K562 (cell line): Measurements from ENCODE around the gene SPIN1. TPM values are rescaled to one million over a fixed set of nuclear protein-coding genes. Genes with fewer than 3 reads are reported as not detected.

Source experiments
- ATAC-seq: fragments of 200-7000 bp; cut with Tn5 transposase; 3 replicates; pipeline ENCODE4 v1.9.1; 2020; ENCODE audit warnings: moderate library complexity
- BruUV-seq: library from RNA; stranded (reverse); fragments of 400-500 nt; replicated peaks from 2 replicates; lab custom pipeline; 2021; lab: Mats Ljungman, UMichigan
- CTCF ChIA-PET: fragments of 300-600 bp; formaldehyde crosslinking; extraction: SDS; loops from one replicate; lab custom pipeline; 2021; ENCODE audit warnings: low intra/inter-chr PET ratio; lab: Yijun Ruan, JAX
- POLR2A ChIA-PET: fragments of 300-600, 350-650 bp; sonication (Branson Sonifier 250); formaldehyde crosslinking; extraction: SDS; loops from one replicate; lab custom pipeline; 2021; ENCODE audit warnings: antibody characterized with exemption, inconsistent platforms; lab: Yijun Ruan, JAX
- DNase-seq, 4 experiments: peaks; one replicate each; pipeline versions ENCODE4 v3.0.0 to v3.0.0-alpha.2; 2011 to 2018; ENCODE audit warnings: low spot score in 3 of 4, mixed read lengths in 3 of 4; ENCODE audit errors: extremely low read depth in 1 of 4
- FAIRE-seq: peaks from 2 replicates; lab custom pipeline; 2011; peaks lifted over from hg19 to GRCh38; lab: Jason Lieb, UNC
- H2AFZ ChIP-seq: 2 replicates; pipeline ENCODE4 v1.6.0; 2011; ENCODE audit warnings: low read depth, low read length, control low read depth, inconsistent platforms
- H3K27ac ChIP-seq: fragments of 200-600 bp; 3 replicates; pipeline ENCODE4 v1.8.0; 2011; ENCODE audit warnings: low read depth, mild to moderate bottlenecking, control low read depth, inconsistent platforms, low read length, moderate library complexity, mixed read lengths; ENCODE audit errors: extremely low read depth
- H3K27me3 ChIP-seq, 2 experiments: fragments of 300-600 bp in 1 of 2; 2 replicates in 1 of 2; 3 replicates in 1 of 2; pipeline versions ENCODE4 v1.6.0 to v1.8.0; 2011; ENCODE audit warnings: inconsistent platforms in 2 of 2, low read length in 2 of 2, mild to moderate bottlenecking in 1 of 2, mixed read lengths in 1 of 2, moderate library complexity in 1 of 2; ENCODE audit not compliant: control insufficient read depth in 2 of 2, insufficient read depth in 2 of 2
- H3K36me3 ChIP-seq: fragments of 300-600 bp; 3 replicates; pipeline ENCODE4 v1.8.0; 2011; ENCODE audit warnings: mild to moderate bottlenecking, low read length, inconsistent platforms; ENCODE audit not compliant: control insufficient read depth, insufficient read depth
- H3K4me1 ChIP-seq, 2 experiments: fragments of 200-600 bp in 1 of 2; replicated peaks in 1 of 2; 2 replicates in 1 of 2; 3 replicates in 1 of 2; pipeline versions ENCODE4 v1.5.1 to v1.8.0; 2011; ENCODE audit warnings: inconsistent platforms in 2 of 2, low read length in 2 of 2, mild to moderate bottlenecking in 1 of 2, mixed read lengths in 1 of 2, moderate library complexity in 1 of 2; ENCODE audit not compliant: control insufficient read depth in 2 of 2, insufficient read depth in 2 of 2
- H3K4me2 ChIP-seq: 2 replicates; pipeline ENCODE4 v1.6.1; 2011; ENCODE audit warnings: low read length, control low read depth, inconsistent platforms, mixed read lengths; ENCODE audit not compliant: insufficient read depth
- H3K4me3 ChIP-seq: fragments of 200-600 bp; sonication (generic), shearing (Covaris generic); 2 replicates; pipeline ENCODE4 v1.5.1; 2016; ENCODE audit warnings: control low read depth, inconsistent platforms
- H3K79me2 ChIP-seq: fragments of 200-600 bp; 3 replicates; pipeline ENCODE4 v1.8.0; 2011; ENCODE audit warnings: low read length, inconsistent platforms; ENCODE audit not compliant: control insufficient read depth, insufficient read depth
- H3K9ac ChIP-seq, 2 experiments: 2 replicates each; pipeline versions ENCODE4 v1.6.0 to v1.6.1; 2011; ENCODE audit warnings: low read depth in 2 of 2, low read length in 2 of 2, control low read depth in 1 of 2, inconsistent platforms in 1 of 2, mild to moderate bottlenecking in 1 of 2, mixed read lengths in 1 of 2; ENCODE audit not compliant: insufficient read depth in 1 of 2
- H3K9me1 ChIP-seq: one replicate; pipeline ENCODE4 v1.6.0; 2011; ENCODE audit warnings: inconsistent platforms, mild to moderate bottlenecking, low read length, moderate library complexity; ENCODE audit not compliant: control insufficient read depth, insufficient read depth
- H3K9me3 ChIP-seq: replicated peaks from 2 replicates; pipeline ENCODE4 v1.5.1; 2011; ENCODE audit warnings: low read depth, low read length, inconsistent platforms; ENCODE audit not compliant: control insufficient read depth, insufficient read depth
- H4K20me1 ChIP-seq: replicated peaks from 2 replicates; pipeline ENCODE4 v1.6.1; 2011; ENCODE audit warnings: low read length, inconsistent platforms, mixed read lengths; ENCODE audit not compliant: control insufficient read depth, insufficient read depth
- CEBPG ChIP-seq, 3 experiments: fragments of 200-800 bp in 1 of 3; sonication (Bioruptor generic) in 1 of 3; sonication (generic) in 1 of 3; formaldehyde crosslinking in 1 of 3; IDR thresholded peaks in 2 of 3; conservative IDR thresholded peaks in 1 of 3; 2 replicates each; pipeline versions ENCODE4 v1.6.1 to v1.8.0; 2016 to 2022; ENCODE audit warnings: missing compliant biosample characterization in 2 of 3, missing genetic modification characterization in 2 of 3, mild to moderate bottlenecking in 1 of 3, missing genetic modification reagents in 1 of 3
- CREB3 ChIP-seq: fragments of 450-650 bp; conservative IDR thresholded peaks from 2 replicates; pipeline ENCODE4 v1.6.1; 2016; ENCODE audit warnings: missing genetic modification characterization, low read depth, mild to moderate bottlenecking, missing compliant biosample characterization, moderate library complexity
- EHMT2 ChIP-seq: fragments of 450-650 bp; IDR thresholded peaks from 2 replicates; pipeline ENCODE4 v1.6.1; 2018; ENCODE audit warnings: antibody characterized with exemption
- HNRNPH1 ChIP-seq: fragments of 200-400 bp; formaldehyde crosslinking; optimal IDR thresholded peaks from 2 replicates; pipeline ENCODE3; 2017; ENCODE audit warnings: low read depth, mild to moderate bottlenecking, low read length, moderate library complexity
- MAZ ChIP-seq, 2 experiments: fragments of 450-650 bp in 1 of 2; sonication (generic) in 1 of 2; formaldehyde crosslinking; IDR thresholded peaks in 1 of 2; conservative IDR thresholded peaks in 1 of 2; 2 replicates each; pipeline versions ENCODE4 v1.4.0 to v1.5.0; 2020; ENCODE audit warnings: mild to moderate bottlenecking in 1 of 2, missing genetic modification reagents in 1 of 2
- MCM5 ChIP-seq: fragments of 450-650 bp; IDR thresholded peaks from 2 replicates; pipeline ENCODE4 v1.6.1; 2016; ENCODE audit warnings: low read depth
- MLX ChIP-seq, 2 experiments: fragments of 450-650 bp in 1 of 2; sonication (generic) in 1 of 2; formaldehyde crosslinking; conservative IDR thresholded peaks; 2 replicates each; pipeline versions ENCODE4 v1.4.0 to v1.8.1; 2020 to 2022; ENCODE audit warnings: mild to moderate bottlenecking in 1 of 2, missing genetic modification reagents in 1 of 2
- NCOR1 ChIP-seq: fragments of 450-650 bp; IDR thresholded peaks from 2 replicates; pipeline ENCODE4 v1.6.1; 2016; ENCODE audit warnings: mild to moderate bottlenecking, moderate library complexity
- PYGO2 ChIP-seq: fragments of 450-650 bp; IDR thresholded peaks from 2 replicates; pipeline ENCODE4 v1.6.1; 2016; ENCODE audit warnings: mild to moderate bottlenecking, missing genetic modification characterization, moderate library complexity, missing compliant biosample characterization
- RBM39 ChIP-seq: fragments of 200-400 bp; formaldehyde crosslinking; optimal IDR thresholded peaks from 2 replicates; pipeline ENCODE3; 2018; ENCODE audit warnings: low read depth, low read length
- SRSF1 ChIP-seq: fragments of 200-400 bp; formaldehyde crosslinking; IDR thresholded peaks from 2 replicates; pipeline ENCODE4 v1.6.1; 2017; ENCODE audit warnings: mild to moderate bottlenecking, low read depth, low read length, moderate library complexity
- ZNF134 ChIP-seq: fragments of 250-450 bp; sonication (Bioruptor Pico); conservative IDR thresholded peaks from 2 replicates; pipeline ENCODE4 v1.4.0; 2020
- ZNF146 ChIP-seq: IDR thresholded peaks from one replicate; pipeline ENCODE4 v1.6.1; 2018; ENCODE audit warnings: missing compliant biosample characterization; ENCODE audit not compliant: unreplicated experiment
- ZNF384 ChIP-seq: IDR thresholded peaks from 2 replicates; pipeline ENCODE4 v1.6.1; 2012; ENCODE audit warnings: low read depth, low read length, improper control_type of control experiment
- WGBS: fragments of 100-300 bp; shearing (Covaris generic); methylation state at CpG from one replicate; pipeline ENCODE4 v1.1.6; 2016; ENCODE audit warnings: low coverage, mixed read lengths; ENCODE audit not compliant: insufficient coverage; ENCODE audit errors: missing lambda C conversion rate; 5-methylcytosine and 5-hydroxymethylcytosine counted together
- in situ Hi-C: fragments of 300-500 bp; cut with MboI; formaldehyde crosslinking; loops from 4 replicates; pipeline ENCODE4 v1.15.0; 2018; ENCODE audit warnings: inconsistent platforms, mixed read lengths
- intact Hi-C: fragments of 100-400 bp; cut with micrococcal nuclease; formaldehyde crosslinking; loops from 2 replicates; pipeline ENCODE4 v1.14.2; 2022
- polyA plus RNA-seq, 8 experiments: library from polyadenylated mRNA; depleted of rRNA in 4 of 8; stranded (reverse) in 5 of 8; unstranded in 3 of 8; fragments of >200 nt; fragmentation: Nextera tagmentation in 2 of 8; fragmentation: Illumina TruSeq in 1 of 8; extraction: Ambion mirVana in 2 of 8; extraction: Trizol in 1 of 8; gene quantifications; 2 replicates each; pipeline versions ENCODE4 v1.2.1 to v1.2.3, GENCODE V29; 2011 to 2014; ENCODE audit warnings: inconsistent platforms in 1 of 8, missing spikeins in 1 of 8
- total RNA-seq, 7 experiments: library from RNA; depleted of rRNA in 6 of 7; stranded (reverse); fragments of >200 nt in 6 of 7; fragmentation: Illumina TruSeq in 2 of 7; extraction: Trizol in 2 of 7; gene quantifications; 2 replicates each; pipeline versions ENCODE4 v1.2.1 to v1.2.3, GENCODE V29; 2011 to 2021; ENCODE audit warnings: low replicate concordance in 1 of 7

Gene SPIN1
- total and polyA plus RNA-seq, 9 of the 15 experiments (the other 6 are each of a cell fraction or from before 2014, with no cell fraction given): 7.4 to 25.7 (median 15.6) TPM

DNA sequence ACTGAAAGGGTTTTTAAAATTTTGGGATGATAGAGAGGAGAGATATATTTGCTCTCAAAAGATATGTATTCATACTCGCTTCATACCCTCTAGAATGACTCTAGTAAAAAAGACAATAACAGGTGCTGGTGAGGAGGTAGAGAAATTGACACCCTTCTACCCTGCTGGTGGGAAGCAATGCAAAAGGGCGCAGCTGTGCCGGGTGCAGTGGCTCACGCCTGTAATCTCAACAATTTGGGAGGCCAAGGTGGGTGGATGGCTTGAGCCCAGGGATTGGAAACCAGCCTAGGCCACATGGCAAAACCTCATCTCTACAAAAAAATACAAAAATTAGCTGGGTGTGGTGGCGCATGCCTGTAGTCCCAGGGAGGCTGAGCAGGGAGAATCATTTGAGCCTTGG, 112.8 kb downstream of the SPIN1 start:
- no peak overlapping the region for H2AFZ ChIP-seq
- DNase-seq (no peak), ATAC-seq (no peak), FAIRE-seq (no peak)
- no peaks in the 10 kb centered on the region for H3K79me2 ChIP-seq
- H3K9me3 ChIP-seq: no peaks in the 10 kb centered on the region
- H3K36me3 ChIP-seq: no peaks in the 10 kb centered on the region
- intact Hi-C loops: no loop called here
- H3K4me2 ChIP-seq: no peak overlapping the region
- in situ Hi-C loops: no loop called here
- ChIA-PET CTCF (no interaction called here), POLR2A (no interaction called here)
- H4K20me1 ChIP-seq: no peaks in the 10 kb centered on the region
- no peaks in the 10 kb centered on the region for H3K9me1 ChIP-seq
- H3K27me3 ChIP-seq: peaks cover 0 to 46% of the 10 kb centered on the region in 2 experiments; a peak in 4 of 5 replicates
- WGBS: 0% methylated on average over 1 of the region's 5 CpGs
- no peak overlapping the region for H3K27ac ChIP-seq
- no peak overlapping the region for H3K4me3 ChIP-seq
- BruUV-seq: no TSS peak
- TF ChIP-seq ZNF134 (CRISPR knock-in tag): no peak
- no peak for TF ChIP-seq CREB3 (tag)
- no peak for TF ChIP-seq ZNF146
- no peak for TF ChIP-seq PYGO2
- no peak for TF ChIP-seq NCOR1
- TF ChIP-seq EHMT2: no peak
- TF ChIP-seq SRSF1: no peak
- no peak for TF ChIP-seq MLX (CRISPR knock-in tag; conservative IDR thresholded peaks at IDR 0.05)
- TF ChIP-seq ZNF384: no peak
- TF ChIP-seq CEBPG (CRISPR knock-in tag; IDR thresholded peaks at IDR 0.05): no peak
- TF ChIP-seq CEBPG (tag; conservative IDR thresholded peaks at IDR 0.05 in 1 of 2, IDR thresholded peaks at IDR 0.05 in 1 of 2): no peak
- no peak for TF ChIP-seq RBM39
- TF ChIP-seq MCM5: no peak
- no peak for TF ChIP-seq HNRNPH1
- TF ChIP-seq MAZ (CRISPR knock-in tag; conservative IDR thresholded peaks at IDR 0.05 in 1 of 2, IDR thresholded peaks at IDR 0.05 in 1 of 2): no peak
- no peaks in the 10 kb centered on the region for H3K4me1 ChIP-seq
- H3K9ac ChIP-seq: no peak overlapping the region
